ENCODE data around the gene AKAP9.

- TF ChIP-seq CTCF (conservative IDR thresholded peaks at IDR 0.05; ENCODE audit: low read depth, low read length), result no peak
- TF ChIP-seq EZH2 (IDR thresholded peaks at IDR 0.05; ENCODE audit: borderline replicate concordance, low read depth, low read length, poor library complexity, severe bottlenecking), result no peak
Measured at GRCh38 chr7:91995391-91996105, 54.9 kb downstream of the AKAP9 start.

Data from A673 (cell line).